Measurements from ENCODE around the gene NUPR1. TPM values are rescaled to one million over a fixed set of nuclear protein-coding genes. Genes with fewer than 3 reads are reported as not detected.
"Not testable (repeated sequence)": the region's sequence is repeated elsewhere in the genome, so short reads cannot be mapped to it uniquely, and the experiment has no call there.

The NUPR1 gene
- total and polyA plus RNA-seq, 2 experiments from 2014 or later = 22.3 to 321 TPM

- 90 to 91% methylated on average over 4 to 5 of the region's 5 CpGs for WGBS, 2 experiments (ENCODE audit: low coverage in 1 of 2, low lambda C conversion rate in 2 of 2, missing lambda C conversion rate in 2 of 2)
- H3K9ac ChIP-seq = no peak overlapping the region
- TF ChIP-seq EZH2 (IDR thresholded peaks at IDR 0.05; ENCODE audit: insufficient read depth, poor library complexity, severe bottlenecking) (no peak), EZH2phosphoT487 (IDR thresholded peaks at IDR 0.05; ENCODE audit: insufficient read depth, low read depth) (no peak)
Observed at GRCh38 chr16:28527985-28528384, 10.8 kb downstream of the NUPR1 start.

DNA sequence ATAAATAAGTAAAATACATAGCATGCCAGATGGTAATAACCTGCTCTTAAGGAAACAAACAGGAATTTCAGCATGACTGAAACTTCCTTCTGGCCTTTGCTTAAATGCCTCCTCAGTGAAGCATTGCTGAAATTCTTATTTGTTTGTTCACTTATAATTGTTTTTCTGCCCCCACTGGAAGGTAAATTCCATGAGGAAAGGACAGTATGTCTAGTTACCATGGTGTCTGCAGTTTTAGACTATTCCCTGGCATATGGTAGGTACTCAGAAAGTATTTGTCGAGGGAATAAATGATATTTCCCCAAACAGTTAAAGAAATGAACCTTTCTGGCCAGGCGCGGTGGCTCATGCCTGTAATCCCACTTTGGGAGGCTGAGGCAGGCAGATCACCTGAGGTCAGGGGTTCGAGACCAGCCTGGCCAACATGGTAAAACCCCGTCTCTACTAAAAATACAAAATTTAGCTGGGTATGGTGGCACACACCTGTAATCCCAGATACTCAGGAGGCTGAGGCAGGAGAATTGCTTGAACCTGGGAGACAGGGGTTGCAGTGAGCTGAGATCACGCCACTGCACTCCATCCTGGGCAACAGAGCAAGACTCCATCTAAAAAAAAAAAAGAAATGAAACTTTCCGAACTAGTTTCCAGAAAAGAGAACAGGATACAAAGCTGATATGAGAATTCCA, 11.5 kb downstream of the NUPR1 start:
- in situ Hi-C loops (cut with MboI) = loop anchor here (25.0 kb wide), 1 partner anchor 410 kb away; the partner anchor contains the start of genes CD19 and RABEP2
- not testable (repeated sequence) for H3K36me3 ChIP-seq (ENCODE audit: low read depth); H3K9me3 ChIP-seq (ENCODE audit: low read depth); H3K27me3 ChIP-seq (replicated peaks; ENCODE audit: insufficient read depth); H3F3A ChIP-seq (ENCODE audit: insufficient read depth); H3K27ac ChIP-seq; H4K20me1 ChIP-seq (ENCODE audit: insufficient read depth); DNase-seq; H3K4me1 ChIP-seq (ENCODE audit: insufficient read depth); H3K4me3 ChIP-seq; H3K79me2 ChIP-seq (ENCODE audit: insufficient read depth); H2AFZ ChIP-seq; H3K4me2 ChIP-seq (ENCODE audit: unreplicated experiment); H3K9me2 ChIP-seq (ENCODE audit: insufficient read depth); H3K9ac ChIP-seq
- 89% methylated on average over 7 of the region's 7 CpGs for WGBS, 2 experiments (ENCODE audit: low coverage in 1 of 2, low lambda C conversion rate in 2 of 2, missing lambda C conversion rate in 2 of 2)

More at GRCh38 chr16:28527985-28528384, 10.8 kb downstream of the NUPR1 start:
- Histone ChIP-seq H3K4me2 (ENCODE audit: unreplicated experiment) (no peak overlapping the region), H3K9me2 (ENCODE audit: insufficient read depth) (no peaks in the 10 kb centered on the region), H3K27me3 (replicated peaks; ENCODE audit: insufficient read depth) (no peaks in the 10 kb centered on the region), H2AFZ (no peak overlapping the region), H3K79me2 (ENCODE audit: insufficient read depth) (no peaks in the 10 kb centered on the region), H3K4me1 (ENCODE audit: insufficient read depth) (no peaks in the 10 kb centered on the region), H3K36me3 (ENCODE audit: low read depth) (no peaks in the 10 kb centered on the region), H4K20me1 (ENCODE audit: insufficient read depth) (no peaks in the 10 kb centered on the region), H3K27ac (no peak overlapping the region), H3F3A (ENCODE audit: insufficient read depth) (no peaks in the 10 kb centered on the region), H3K9me3 (ENCODE audit: low read depth) (no peaks in the 10 kb centered on the region), H3K4me3 (no peak overlapping the region)
- DNase-seq = no peak
- in situ Hi-C loops (cut with MboI) = loop anchor here (25.0 kb wide), 1 partner anchor 409 kb away; the partner anchor contains the start of genes CD19 and RABEP2

GRCh38 chr16:28526201-28527099, 12.3 kb downstream of the NUPR1 start:
- Histone ChIP-seq H3K4me2 (ENCODE audit: unreplicated experiment) (no peak overlapping the region), H3K9me3 (ENCODE audit: low read depth) (no peaks in the 10 kb centered on the region), H3K9ac (no peak overlapping the region), H3K27ac (no peak overlapping the region), H3K9me2 (ENCODE audit: insufficient read depth) (no peaks in the 10 kb centered on the region), H4K20me1 (ENCODE audit: insufficient read depth) (no peaks in the 10 kb centered on the region), H3K4me3 (no peak overlapping the region), H3K27me3 (replicated peaks; ENCODE audit: insufficient read depth) (no peaks in the 10 kb centered on the region), H3K79me2 (ENCODE audit: insufficient read depth) (no peaks in the 10 kb centered on the region), H3K4me1 (ENCODE audit: insufficient read depth) (no peaks in the 10 kb centered on the region), H3F3A (ENCODE audit: insufficient read depth) (no peaks in the 10 kb centered on the region), H3K36me3 (ENCODE audit: low read depth) (no peaks in the 10 kb centered on the region), H2AFZ (no peak overlapping the region)
- 77 to 81% methylated on average over 11 of the region's 11 CpGs for WGBS, 2 experiments (ENCODE audit: low coverage in 1 of 2, low lambda C conversion rate in 2 of 2, missing lambda C conversion rate in 2 of 2)
- DNase-seq = no peak
- in situ Hi-C loops (cut with MboI) = loop anchor here (25.0 kb wide), 1 partner anchor 411 kb away; the partner anchor contains the start of genes CD19 and RABEP2
- no peak for TF ChIP-seq EZH2phosphoT487 (IDR thresholded peaks at IDR 0.05; ENCODE audit: insufficient read depth, low read depth)
- TF ChIP-seq EZH2 (IDR thresholded peaks at IDR 0.05; ENCODE audit: insufficient read depth, poor library complexity, severe bottlenecking) = no peak

DNA sequence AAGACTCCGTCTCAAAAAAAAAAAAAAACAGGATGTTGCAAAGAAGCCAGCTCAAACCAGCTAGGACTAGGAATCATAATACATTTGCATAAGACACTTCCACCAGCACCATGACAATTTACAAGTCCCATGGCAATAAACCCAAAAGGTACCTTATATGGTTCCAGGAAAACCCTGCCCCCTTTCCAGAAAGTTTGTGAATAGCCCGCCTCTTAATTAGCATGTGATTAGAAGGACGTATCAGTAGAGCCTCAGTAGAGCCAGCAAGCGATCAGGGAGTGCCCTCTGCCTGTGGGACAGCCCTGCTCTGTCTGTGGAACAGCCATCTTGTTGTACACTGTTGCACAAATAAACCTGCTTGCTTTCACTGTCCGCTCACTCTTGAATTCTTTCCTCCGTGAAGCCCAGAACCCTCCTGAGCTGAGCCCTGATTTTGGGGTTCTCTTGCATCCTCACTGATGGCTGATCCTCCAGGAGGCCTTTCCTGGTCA, 14.0 kb downstream of the NUPR1 start:
- in situ Hi-C loops (cut with MboI) = loop anchor here (25.0 kb wide), 1 partner anchor 413 kb away; the partner anchor contains the start of genes CD19 and RABEP2
- WGBS, 2 experiments (ENCODE audit: low coverage in 1 of 2, low lambda C conversion rate in 2 of 2, missing lambda C conversion rate in 2 of 2) = 42 to 50% methylated on average over 6 of the region's 6 CpGs

More for the DNA sequence above, 14.0 kb downstream of the NUPR1 start:
- no peaks in the 10 kb centered on the region for H3K9me2 ChIP-seq (ENCODE audit: insufficient read depth)
- H3K79me2 ChIP-seq (ENCODE audit: insufficient read depth) = no peaks in the 10 kb centered on the region
- TF ChIP-seq EZH2 (IDR thresholded peaks at IDR 0.05; ENCODE audit: insufficient read depth, poor library complexity, severe bottlenecking) = no peak
- no peak overlapping the region for H3K27ac ChIP-seq
- H3K4me3 ChIP-seq = no peak overlapping the region
- no peaks in the 10 kb centered on the region for H3K27me3 ChIP-seq (replicated peaks; ENCODE audit: insufficient read depth)
- no peak overlapping the region for H3K9ac ChIP-seq
- H4K20me1 ChIP-seq (ENCODE audit: insufficient read depth) = no peaks in the 10 kb centered on the region
- no peaks in the 10 kb centered on the region for H3F3A ChIP-seq (ENCODE audit: insufficient read depth)
- no peaks in the 10 kb centered on the region for H3K36me3 ChIP-seq (ENCODE audit: low read depth)
- H3K9me3 ChIP-seq (ENCODE audit: low read depth) = no peaks in the 10 kb centered on the region
- H3K4me2 ChIP-seq (ENCODE audit: unreplicated experiment) = no peak overlapping the region
- H3K4me1 ChIP-seq (ENCODE audit: insufficient read depth) = no peaks in the 10 kb centered on the region
- peak; percentile 58 for DNase-seq
- no peak overlapping the region; the same call in 1 of the 2 replicates for H2AFZ ChIP-seq
